CD4-positive, alpha-beta T cell treated with Interferon gamma for 1 hour (primary cell): ENCODE results near the gene MPRIP.

Source experiments
- DNase-seq: peaks from one replicate; pipeline ENCODE4 v3.0.0-alpha.2; 2020

The MPRIP gene

DNA sequence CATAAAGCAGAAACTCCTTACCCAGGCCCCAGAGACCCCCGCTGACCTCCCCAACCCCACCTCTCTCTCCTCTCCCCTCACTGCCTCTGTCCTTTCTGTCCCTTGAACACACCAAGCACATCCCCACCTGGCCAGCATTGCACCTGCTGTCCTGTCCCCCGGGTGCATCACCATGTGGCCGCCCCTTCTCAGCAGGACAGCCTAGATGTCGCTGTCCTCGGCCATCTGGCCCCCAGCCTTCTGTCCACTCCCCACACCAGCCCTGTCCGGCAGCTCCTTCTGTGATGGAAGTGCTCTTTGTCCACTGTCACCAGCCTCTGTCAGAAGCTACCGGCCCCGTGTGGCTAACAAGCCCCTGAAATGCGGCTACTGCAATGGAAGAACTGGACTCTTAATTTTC is 12.3 kb upstream of the MPRIP start:
- no peak for DNase-seq

GRCh38 chr17:17030515-17031211 is 11.6 kb upstream of the MPRIP start:
- no peak for DNase-seq

GRCh38 chr17:17032131-17032692 is 10.0 kb upstream of the MPRIP start:
- DNase-seq: no peak

DNA sequence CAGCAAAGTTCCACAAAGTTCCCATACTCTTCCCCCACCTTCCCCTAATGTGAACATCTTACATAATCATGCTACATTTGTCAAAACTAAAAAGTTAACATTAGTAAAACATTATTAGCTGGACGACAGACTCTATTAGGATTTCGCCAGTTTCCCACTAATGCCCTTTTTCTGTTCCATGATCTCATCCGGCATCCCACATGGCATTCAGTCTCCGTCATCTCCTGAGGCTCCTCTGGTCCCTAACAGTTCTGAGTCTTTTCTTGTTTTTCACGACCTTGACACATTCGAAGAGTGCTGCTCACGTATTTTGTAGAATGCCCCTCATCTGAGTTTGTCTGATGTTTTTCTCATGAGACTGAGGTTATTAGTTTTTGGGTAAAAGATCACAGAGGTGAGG is 8.8 kb upstream of the MPRIP start:
- no peak for DNase-seq

DNA sequence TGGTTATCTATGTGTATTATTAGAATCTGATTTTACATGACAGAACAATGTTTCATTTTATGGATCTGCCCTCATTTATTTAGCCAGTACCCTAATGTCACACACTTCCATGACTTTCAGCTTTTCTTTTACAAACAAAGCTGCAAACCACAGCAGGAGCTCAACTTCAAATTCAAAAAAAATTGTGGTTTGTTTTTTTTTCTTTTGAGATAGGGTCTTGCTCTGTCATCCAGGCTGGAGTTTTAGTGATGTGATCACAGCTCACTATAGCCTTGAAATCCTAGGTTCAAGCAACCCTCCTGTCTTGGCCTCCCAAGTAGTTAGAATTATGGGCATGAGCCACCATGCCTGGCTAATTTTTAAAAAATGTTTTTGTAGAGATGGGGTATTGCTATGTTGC is 8.2 kb upstream of the MPRIP start:
- DNase-seq: no peak

- no peak for DNase-seq
Observed at GRCh38 chr17:17034496-17035075, 7.7 kb upstream of the MPRIP start.

- no peak for DNase-seq
Observed at GRCh38 chr17:17035490-17035889, 6.8 kb upstream of the MPRIP start.

- no peak for DNase-seq
Observed at GRCh38 chr17:17035920-17036523, 6.2 kb upstream of the MPRIP start.

DNA sequence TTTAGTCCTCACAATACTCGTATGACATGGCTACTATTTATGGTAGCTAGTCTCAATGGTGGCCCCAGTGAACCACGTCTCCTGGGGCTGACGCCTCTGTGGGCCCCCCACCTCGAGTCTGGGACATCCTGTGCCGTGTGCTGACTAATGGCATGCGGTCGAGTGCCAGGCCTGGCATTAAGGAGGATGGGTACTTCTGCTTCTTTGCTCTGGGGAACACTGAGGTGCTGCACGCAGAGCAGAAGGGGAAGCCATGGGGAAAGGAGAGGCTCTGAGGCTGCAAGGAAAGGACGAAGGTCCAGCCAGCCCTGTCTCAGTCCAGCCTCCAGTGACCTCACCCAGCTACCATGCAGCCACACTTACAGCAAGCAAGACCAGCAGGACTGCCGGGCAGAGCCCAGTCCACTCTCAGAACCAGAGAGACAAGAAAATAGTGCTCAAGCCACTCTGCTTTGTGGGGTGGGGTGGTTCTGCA is 5.7 kb upstream of the MPRIP start:
- peak; percentile 52 for DNase-seq

DNA sequence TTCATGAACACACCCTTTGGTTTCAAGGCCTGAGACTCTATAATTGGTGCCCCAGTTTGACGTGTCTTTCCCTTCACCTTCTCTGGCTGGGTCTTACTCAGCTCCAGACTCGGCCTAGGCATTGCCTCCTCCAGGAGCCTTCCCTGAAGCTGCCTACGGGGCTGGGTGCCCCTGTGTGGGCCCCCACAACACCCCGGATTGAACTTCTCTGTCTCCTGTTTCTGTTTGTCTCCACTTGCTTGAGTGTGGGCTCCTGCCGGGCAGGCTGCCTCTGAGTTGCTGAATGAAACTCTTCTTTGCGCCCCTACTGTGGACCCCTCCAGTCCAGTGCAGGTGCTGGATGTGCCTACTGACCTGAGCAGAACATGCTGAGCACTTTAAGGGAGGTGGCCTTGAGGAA is 2.3 kb upstream of the MPRIP start:
- DNase-seq: no peak

DNA sequence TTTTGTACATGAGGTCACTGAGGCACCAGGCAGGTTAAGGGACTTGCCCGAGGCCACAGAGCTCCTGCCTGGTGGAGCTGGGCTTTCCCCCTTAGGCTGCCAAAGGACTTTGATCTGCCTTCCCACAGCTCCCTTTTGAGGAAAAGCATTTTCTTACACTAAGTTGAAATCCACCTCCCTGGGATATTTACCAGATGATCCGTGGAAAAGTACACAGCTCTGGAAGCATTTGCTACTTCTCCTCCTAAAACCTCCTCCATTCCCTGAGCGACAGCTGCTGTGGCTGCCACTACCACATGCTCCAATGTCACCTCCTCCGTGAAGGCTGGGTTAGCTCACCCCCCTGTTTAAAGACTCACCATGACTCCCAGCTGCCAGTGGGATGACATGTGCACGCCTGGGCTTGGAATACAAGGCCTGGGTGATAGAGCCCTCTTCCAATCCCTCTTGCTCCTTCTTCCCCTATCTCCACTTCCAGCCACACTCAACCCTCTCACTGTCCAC is 1.2 kb upstream of the MPRIP start:
- DNase-seq: no peak

GRCh38 chr17:17041571-17042383 is 480 bp upstream of the MPRIP start:
- peak; percentile 97 for DNase-seq

- DNase-seq: no peak
Observed at GRCh38 chr17:17042851-17043460, 699 bp downstream of the MPRIP start.

- DNase-seq: no peak
Observed at GRCh38 chr17:17043461-17044271, 1.4 kb downstream of the MPRIP start.

- DNase-seq: peak; percentile 22
Observed at GRCh38 chr17:17044846-17045561, 2.7 kb downstream of the MPRIP start.

DNA sequence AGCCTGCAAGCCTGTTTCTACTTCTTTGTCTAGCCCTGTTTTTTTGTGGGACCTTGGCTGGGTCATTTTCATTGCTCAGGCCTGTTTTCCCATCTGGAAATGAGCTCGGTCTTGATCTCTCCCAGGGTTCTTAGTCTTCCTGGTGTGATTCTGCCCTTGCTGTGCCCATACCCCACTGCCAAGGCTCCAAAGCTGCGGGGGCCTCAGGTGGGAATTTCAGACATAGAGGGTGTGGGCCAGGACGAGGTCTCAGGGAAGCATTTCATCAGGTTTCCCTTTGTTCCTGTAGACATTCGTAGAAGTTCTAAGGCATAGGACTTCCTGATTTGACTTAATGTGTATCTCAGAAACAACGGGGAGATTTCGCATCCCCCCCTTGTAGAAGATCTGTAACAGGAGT is 5.8 kb downstream of the MPRIP start:
- DNase-seq: no peak

DNA sequence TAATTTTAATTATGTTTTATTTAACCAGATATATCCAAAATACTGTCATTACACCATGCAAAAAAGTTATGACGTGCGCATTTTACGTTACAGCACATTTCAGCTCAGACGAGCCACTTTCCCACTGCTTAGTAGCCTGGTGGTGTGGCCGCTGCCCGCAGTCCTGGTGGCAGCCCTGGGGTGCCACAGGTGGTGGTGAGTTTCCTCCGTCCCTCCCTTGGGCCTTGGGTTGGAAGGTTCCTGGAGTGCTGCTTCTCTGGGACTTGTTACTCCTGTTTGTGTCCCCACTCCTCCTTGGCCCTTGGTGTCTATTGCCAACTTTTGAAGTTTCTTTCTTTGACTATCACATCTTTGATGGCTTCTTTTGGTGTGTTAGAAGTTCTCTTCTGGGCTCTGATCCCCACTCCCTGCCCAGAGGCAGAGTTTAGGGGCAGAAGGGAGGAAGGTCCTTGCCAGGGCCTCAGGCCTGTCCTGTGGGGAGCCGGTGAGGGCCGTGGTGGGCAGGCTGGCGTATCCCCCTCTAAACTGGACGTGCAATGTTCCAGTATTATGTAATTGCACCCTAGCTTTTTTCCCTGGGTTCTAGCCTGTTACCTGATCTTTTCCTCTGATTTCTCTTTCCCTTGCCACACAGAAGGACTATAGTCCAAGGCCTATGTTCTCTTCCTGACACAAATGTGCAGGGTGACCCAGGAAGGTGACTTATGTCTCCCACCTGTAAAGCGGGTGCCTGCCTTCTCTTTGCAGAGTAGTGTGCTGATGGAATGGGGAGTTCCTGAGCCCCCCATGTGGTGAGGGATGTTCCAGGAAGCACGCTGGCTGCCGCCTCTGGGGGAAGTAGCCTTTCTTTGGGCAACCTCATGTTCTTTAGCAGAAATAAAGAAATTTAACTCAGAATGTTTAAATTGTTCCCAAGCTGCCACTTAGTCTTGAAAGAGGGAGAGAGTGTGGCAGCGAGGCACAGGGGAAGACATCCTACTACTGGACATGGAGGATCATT is 8.4 kb downstream of the MPRIP start:
- DNase-seq: no peak

DNA sequence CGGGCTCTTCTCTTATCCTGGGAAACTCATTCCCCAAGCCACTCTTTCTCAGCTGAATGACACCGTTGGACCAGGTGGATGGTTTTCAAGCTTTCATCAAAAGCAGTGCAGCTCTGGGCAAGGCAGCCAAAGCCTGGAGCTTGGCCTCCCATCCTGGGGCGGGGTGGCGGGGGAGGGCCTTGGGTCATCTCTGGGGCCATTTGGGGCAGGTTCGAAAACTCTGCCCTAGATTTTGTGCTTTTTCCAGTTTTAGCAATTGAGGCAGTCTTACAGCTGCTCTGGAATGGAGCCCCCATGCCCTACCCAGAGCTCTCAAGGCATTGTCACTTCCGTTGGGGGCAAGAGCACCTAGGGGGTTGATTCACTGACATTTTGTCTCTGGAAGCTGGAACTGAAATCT is 9.1 kb downstream of the MPRIP start:
- no peak for DNase-seq

GRCh38 chr17:17051791-17052461 is 9.7 kb downstream of the MPRIP start:
- no peak for DNase-seq
